B cell (primary cell): ENCODE measurements around the gene ULK4. TPM values are rescaled to one million over a fixed set of nuclear protein-coding genes. Genes with fewer than 3 reads are reported as not detected.
"Not testable (repeated sequence)": the region's sequence is repeated elsewhere in the genome, so short reads cannot be mapped to it uniquely, and the experiment has no call there.

Experiments used
- ATAC-seq: fragments of 200-7000 bp; cut with Tn5 transposase; one replicate; pipeline ENCODE4 v1.10.0; 2021; ENCODE audit warnings: low read depth, mild to moderate bottlenecking, moderate number of reproducible peaks, moderate library complexity
- CTCF ChIA-PET: fragments of 350-600 bp; sonication (Branson Sonifier 250); formaldehyde crosslinking; loops from one replicate; lab custom pipeline; 2021; ENCODE audit warnings: antibody characterized with exemption, inconsistent platforms; lab: Charles Lee
- POLR2A ChIA-PET: fragments of 350-600 bp; sonication (Branson Sonifier 250); formaldehyde crosslinking; loops from one replicate; lab custom pipeline; 2021; ENCODE audit warnings: antibody characterized with exemption; lab: Charles Lee
- DNase-seq: peaks from one replicate; pipeline ENCODE4 v3.0.0; 2013
- H2AFZ ChIP-seq: 2 replicates; pipeline ENCODE4 v1.6.1; 2012; ENCODE audit warnings: mild to moderate bottlenecking, low read depth, low read length; ENCODE audit not compliant: insufficient read depth, poor library complexity, severe bottlenecking
- H3K27ac ChIP-seq, 2 donors: 1 replicate in 1 of 2; 2 replicates in 1 of 2; pipeline ENCODE4 v1.5.1; 2012 to 2013; ENCODE audit warnings: low read length in 2 of 2, mild to moderate bottlenecking in 2 of 2, moderate library complexity in 1 of 2
- H3K27me3 ChIP-seq, 4 experiments: fragments of 200-600 bp in 1 of 4; sonication (generic) in 1 of 4; replicated peaks in 1 of 4; 1 replicate in 2 of 4; 2 replicates in 2 of 4; pipeline versions ENCODE4 v1.6.1 to v1.7.0; 2013 to 2016; ENCODE audit warnings: low read length in 3 of 4, mild to moderate bottlenecking in 2 of 4, mixed read lengths in 1 of 4, moderate library complexity in 1 of 4; ENCODE audit not compliant: insufficient read depth in 4 of 4, control insufficient read depth in 3 of 4; ENCODE audit errors: control extremely low read depth in 1 of 4
- H3K36me3 ChIP-seq, 2 experiments: replicated peaks in 1 of 2; 1 replicate in 1 of 2; 2 replicates in 1 of 2; pipeline versions ENCODE4 v1.6.1 to v1.7.1; 2013; ENCODE audit warnings: low read length in 1 of 2; ENCODE audit not compliant: insufficient read depth in 2 of 2, control insufficient read depth in 1 of 2; ENCODE audit errors: control extremely low read depth in 1 of 2, extremely low read depth in 1 of 2
- H3K4me1 ChIP-seq, 2 donors: fragments of 200-600 bp in 1 of 2; sonication (generic) in 1 of 2; 1 replicate in 1 of 2; 2 replicates in 1 of 2; pipeline versions ENCODE4 v1.5.1 to v1.6.1; 2013 to 2017; ENCODE audit warnings: low read length in 2 of 2; ENCODE audit not compliant: control insufficient read depth in 2 of 2, insufficient read depth in 2 of 2
- H3K4me2 ChIP-seq: replicated peaks from 2 replicates; pipeline ENCODE3; 2012; ENCODE audit warnings: mild to moderate bottlenecking, low read depth, low read length; ENCODE audit not compliant: poor library complexity, severe bottlenecking
- H3K4me3 ChIP-seq, 5 experiments: fragments of 200-600 bp in 1 of 5; sonication (generic) in 1 of 5; 1 replicate in 3 of 5; 2 replicates in 2 of 5; pipeline versions ENCODE4 v1.5.1 to v1.7.0; 2011 to 2016; ENCODE audit warnings: low read length in 4 of 5, mild to moderate bottlenecking in 4 of 5, low read depth in 2 of 5, control low read depth in 1 of 5, moderate library complexity in 1 of 5; ENCODE audit not compliant: insufficient read depth in 1 of 5; ENCODE audit errors: control extremely low read depth in 1 of 5, extremely low read depth in 1 of 5
- H3K79me2 ChIP-seq: fragments of 200-600 bp; sonication (generic); one replicate; pipeline ENCODE4 v1.6.0; 2016; ENCODE audit warnings: low read length; ENCODE audit not compliant: control insufficient read depth, insufficient read depth
- H3K9ac ChIP-seq: fragments of 200-600 bp; sonication (generic); 2 replicates; pipeline ENCODE4 v1.6.1; 2017; ENCODE audit warnings: mild to moderate bottlenecking, low read length, moderate library complexity
- H3K9me3 ChIP-seq, 3 donors: one replicate each; pipeline versions ENCODE4 v1.6.1 to v1.7.1; 2013; ENCODE audit warnings: low read length in 2 of 3; ENCODE audit not compliant: control insufficient read depth in 2 of 3, insufficient read depth in 1 of 3; ENCODE audit errors: control extremely low read depth in 1 of 3
- H4K20me1 ChIP-seq: 2 replicates; pipeline ENCODE4 v1.6.0; 2012; ENCODE audit warnings: mild to moderate bottlenecking, low read length; ENCODE audit not compliant: insufficient read depth, control insufficient read depth, poor library complexity, severe bottlenecking
- H3K27ac Mint-ChIP-seq: one replicate; pipeline ENCODE4 v1.8.0; 2021; ENCODE audit warnings: mixed read lengths
- H3K27me3 Mint-ChIP-seq: one replicate; pipeline ENCODE4 v1.8.0; 2021; ENCODE audit warnings: mixed read lengths
- H3K4me1 Mint-ChIP-seq: one replicate; pipeline ENCODE4 v1.8.0; 2021; ENCODE audit warnings: mixed read lengths
- H3K4me3 Mint-ChIP-seq: one replicate; pipeline ENCODE4 v1.8.0; 2021; ENCODE audit warnings: mixed read lengths
- H3K9me3 Mint-ChIP-seq: one replicate; pipeline ENCODE4 v1.8.0; 2022; ENCODE audit warnings: mixed read lengths; ENCODE audit not compliant: insufficient read depth
- EZH2 ChIP-seq: IDR thresholded peaks from 2 replicates; pipeline ENCODE4 v1.6.1; 2012; ENCODE audit warnings: borderline replicate concordance, low read depth, mild to moderate bottlenecking, moderate library complexity, low read length; ENCODE audit not compliant: insufficient read depth, poor library complexity, severe bottlenecking
- WGBS: methylation state at CpG from one replicate; pipeline ENCODE4 v1.1.5; 2013; ENCODE audit warnings: missing lambda C conversion rate; ENCODE audit not compliant: insufficient coverage; 5-methylcytosine and 5-hydroxymethylcytosine counted together
- intact Hi-C: fragments of 100-400 bp; cut with micrococcal nuclease; formaldehyde crosslinking; loops from one replicate; pipeline ENCODE4 v1.10.0; 2022
- polyA plus RNA-seq: library from polyadenylated mRNA; depleted of rRNA; stranded (reverse); fragments of >200 nt; gene quantifications from 2 replicates; pipeline ENCODE4 v1.2.3, GENCODE V29; 2012
- total RNA-seq, 2 donors: library from RNA; stranded (reverse); fragments of 120-200 nt in 1 of 2; gene quantifications; 1 replicate in 1 of 2; 2 replicates in 1 of 2; pipeline versions ENCODE4 v1.2.3 to v1.2.4, GENCODE V29; 2013 to 2022
- TF ChIP-seq, protein P1 (sequence below): fragments of 200-600 bp; IDR thresholded peaks from one replicate; pipeline ENCODE4 v1.8.0; 2022; ENCODE audit warnings: antibody characterized with exemption, mild to moderate bottlenecking

Gene ULK4
- total and polyA plus RNA-seq, 2 donors (not counting 1 experiment from before 2014, with no cell fraction given): 5.2 to 33.7 TPM

GRCh38 chr3:41881233-41881821 lies 80.6 kb downstream of the ULK4 start:
- no peak for ATAC-seq

DNA sequence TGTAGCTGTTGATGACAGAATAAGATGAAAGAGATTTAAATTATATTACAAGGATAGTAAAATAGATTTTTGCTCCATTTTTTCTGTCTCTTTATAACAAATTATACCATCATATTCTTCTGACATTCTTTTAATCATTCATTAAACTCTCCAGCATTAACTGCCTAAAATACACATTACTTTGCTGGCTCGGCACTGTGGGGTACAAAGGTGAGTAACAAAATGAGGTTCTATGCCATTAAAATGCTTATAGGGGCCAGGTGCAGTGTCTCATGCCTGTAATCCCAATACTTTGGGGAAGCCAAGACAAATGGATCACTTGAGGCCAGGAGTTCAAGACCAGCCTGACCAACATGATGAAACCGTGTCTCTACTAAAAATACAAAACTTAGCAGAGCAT lies 81.5 kb downstream of the ULK4 start:
- H3K27ac ChIP-seq: no peak overlapping the region
- no peaks in the 10 kb centered on the region for H3K79me2 ChIP-seq
- H3K27me3 ChIP-seq: no peaks in the 10 kb centered on the region
- H2AFZ ChIP-seq: no peak overlapping the region
- H3K4me1 ChIP-seq: no peaks in the 10 kb centered on the region
- no peaks in the 10 kb centered on the region for H4K20me1 ChIP-seq
- no peaks in the 10 kb centered on the region for H3K4me1 Mint-ChIP-seq
- no peak for ATAC-seq
- H3K4me3 ChIP-seq: no peak overlapping the region
- no peaks in the 10 kb centered on the region for H3K9me3 ChIP-seq
- no peak for DNase-seq
- H3K9ac ChIP-seq: no peak overlapping the region
- H3K36me3 ChIP-seq: no peaks in the 10 kb centered on the region
- H3K9me3 Mint-ChIP-seq: no peaks in the 10 kb centered on the region
- H3K27ac Mint-ChIP-seq: no peak overlapping the region
- 86% methylated on average over 2 of the region's 2 CpGs for WGBS
- CTCF ChIA-PET: interaction anchor here (0.9 to 16.0 kb wide), 8 partner anchors 13 to 1689 kb away, joined by 3 to 280 read pairs (median 4); no protein-coding TSS in a partner anchor
- POLR2A ChIA-PET: no interaction called here
- TF ChIP-seq, protein P1, sequence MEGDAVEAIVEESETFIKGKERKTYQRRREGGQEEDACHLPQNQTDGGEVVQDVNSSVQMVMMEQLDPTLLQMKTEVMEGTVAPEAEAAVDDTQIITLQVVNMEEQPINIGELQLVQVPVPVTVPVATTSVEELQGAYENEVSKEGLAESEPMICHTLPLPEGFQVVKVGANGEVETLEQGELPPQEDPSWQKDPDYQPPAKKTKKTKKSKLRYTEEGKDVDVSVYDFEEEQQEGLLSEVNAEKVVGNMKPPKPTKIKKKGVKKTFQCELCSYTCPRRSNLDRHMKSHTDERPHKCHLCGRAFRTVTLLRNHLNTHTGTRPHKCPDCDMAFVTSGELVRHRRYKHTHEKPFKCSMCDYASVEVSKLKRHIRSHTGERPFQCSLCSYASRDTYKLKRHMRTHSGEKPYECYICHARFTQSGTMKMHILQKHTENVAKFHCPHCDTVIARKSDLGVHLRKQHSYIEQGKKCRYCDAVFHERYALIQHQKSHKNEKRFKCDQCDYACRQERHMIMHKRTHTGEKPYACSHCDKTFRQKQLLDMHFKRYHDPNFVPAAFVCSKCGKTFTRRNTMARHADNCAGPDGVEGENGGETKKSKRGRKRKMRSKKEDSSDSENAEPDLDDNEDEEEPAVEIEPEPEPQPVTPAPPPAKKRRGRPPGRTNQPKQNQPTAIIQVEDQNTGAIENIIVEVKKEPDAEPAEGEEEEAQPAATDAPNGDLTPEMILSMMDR: no peak
- no peak for TF ChIP-seq EZH2
- H3K27me3 Mint-ChIP-seq: no peaks in the 10 kb centered on the region
- no peak overlapping the region for H3K4me2 ChIP-seq
- intact Hi-C loops: loop anchor here (10.0 kb wide), 2 partner anchors 676 to 916 kb away; no protein-coding TSS in a partner anchor
- H3K4me3 Mint-ChIP-seq: no peak overlapping the region

More at GRCh38 chr3:41881233-41881821, 80.6 kb downstream of the ULK4 start:
- H3K36me3 ChIP-seq: no peaks in the 10 kb centered on the region
- H3K27ac ChIP-seq: no peak overlapping the region
- H4K20me1 ChIP-seq: no peaks in the 10 kb centered on the region
- CTCF ChIA-PET: interaction anchor here (0.7 to 16.0 kb wide), 8 partner anchors 218 to 1553 kb away, joined by 3 to 280 read pairs (median 4); no protein-coding TSS in a partner anchor
- H3K9ac ChIP-seq: no peak overlapping the region
- H2AFZ ChIP-seq: no peak overlapping the region
- no peak overlapping the region for H3K4me3 ChIP-seq
- WGBS: no CpG with 5 or more reads among the region's 3 CpGs
- Mint-ChIP-seq H3K4me3 (no peak overlapping the region), H3K27ac (no peak overlapping the region), H3K9me3 (no peaks in the 10 kb centered on the region), H3K27me3 (no peaks in the 10 kb centered on the region), H3K4me1 (no peaks in the 10 kb centered on the region)
- POLR2A ChIA-PET: no interaction called here
- H3K27me3 ChIP-seq: no peaks in the 10 kb centered on the region
- DNase-seq: peak; percentile 67
- H3K4me1 ChIP-seq: no peaks in the 10 kb centered on the region
- TF ChIP-seq, protein P1: peak; percentile 82
- no peak for TF ChIP-seq EZH2
- H3K79me2 ChIP-seq: no peaks in the 10 kb centered on the region
- H3K9me3 ChIP-seq: no peaks in the 10 kb centered on the region
- no peak overlapping the region for H3K4me2 ChIP-seq
- intact Hi-C loops: loop anchor here (1.0 to 10.0 kb wide), 4 partner anchors 677 to 1554 kb away; no protein-coding TSS in a partner anchor

GRCh38 chr3:41877741-41878140 lies 84.2 kb downstream of the ULK4 start:
- WGBS: no CpG with 5 or more reads among the region's 9 CpGs
- DNase-seq, ATAC-seq, H4K20me1 ChIP-seq, H2AFZ ChIP-seq, POLR2A ChIA-PET, H3K27ac ChIP-seq, H3K4me1 Mint-ChIP-seq, H3K4me1 ChIP-seq, H3K27me3 ChIP-seq, intact Hi-C loops, H3K79me2 ChIP-seq, H3K27ac Mint-ChIP-seq, H3K27me3 Mint-ChIP-seq, H3K4me3 Mint-ChIP-seq, H3K9me3 ChIP-seq, H3K36me3 ChIP-seq, H3K9me3 Mint-ChIP-seq, H3K4me3 ChIP-seq, H3K4me2 ChIP-seq, H3K9ac ChIP-seq: not testable (repeated sequence)
- CTCF ChIA-PET: interaction anchor here (0.6 to 16.0 kb wide), 4 partner anchors 222 to 1673 kb away, joined by 3 to 280 read pairs (median 5); no protein-coding TSS in a partner anchor
